HG03108 (cell line): ENCODE data around the gene KIF13A.
"Not testable (repeated sequence)": the region's sequence is repeated elsewhere in the genome, so short reads cannot be mapped to it uniquely, and the experiment has no call there.

ENCODE experiments used
- ATAC-seq: cut with Tn5 transposase; IDR thresholded peaks from one replicate; pipeline ENCODE4 v1.9.1; 2021; ENCODE audit warnings: moderate library complexity; ENCODE audit not compliant: unreplicated experiment

Gene KIF13A

GRCh38 chr6:17999425-17999824 lies 12.0 kb upstream of the KIF13A start:
- no peak for ATAC-seq

DNA sequence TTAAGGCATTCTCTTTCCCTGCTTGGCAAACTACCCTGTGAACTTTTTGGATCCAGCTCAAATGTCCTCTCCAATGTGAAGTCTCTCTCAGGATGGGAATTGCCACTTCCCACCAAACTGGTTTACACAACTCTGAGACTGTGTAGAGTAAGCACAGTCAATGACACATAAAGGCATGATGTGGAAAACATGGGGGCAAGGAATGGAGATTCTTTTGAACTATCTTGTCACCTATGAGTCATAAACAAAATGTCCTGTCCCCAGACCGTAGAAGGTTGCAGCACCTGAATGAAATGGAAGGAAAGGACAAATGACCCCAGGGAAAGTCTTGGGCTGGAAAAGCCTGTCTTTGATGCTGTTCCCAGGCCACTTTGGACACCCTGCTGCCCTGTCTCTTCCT lies 11.0 kb upstream of the KIF13A start:
- no peak for ATAC-seq

GRCh38 chr6:17998003-17998402 lies 10.6 kb upstream of the KIF13A start:
- no peak for ATAC-seq

DNA sequence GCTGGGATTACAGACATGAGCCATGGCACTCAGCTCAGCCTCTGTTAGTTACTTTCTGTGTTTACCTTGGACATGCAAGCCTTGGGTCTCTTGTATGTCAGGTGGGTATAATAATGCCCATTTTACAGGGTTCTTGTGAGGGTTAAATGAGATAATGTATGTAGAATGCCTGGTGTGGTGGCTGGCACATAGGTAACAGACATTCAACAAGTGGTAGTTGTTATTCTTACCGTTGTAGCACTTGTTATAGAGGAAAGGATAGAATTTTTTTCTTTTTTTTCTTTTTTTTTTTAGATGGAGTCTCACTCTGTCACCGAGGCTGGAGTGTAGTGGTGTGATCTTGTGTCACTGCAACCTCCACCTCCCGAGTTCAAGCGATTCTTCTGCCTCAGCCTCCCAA lies 8.0 kb upstream of the KIF13A start:
- ATAC-seq = no peak

DNA sequence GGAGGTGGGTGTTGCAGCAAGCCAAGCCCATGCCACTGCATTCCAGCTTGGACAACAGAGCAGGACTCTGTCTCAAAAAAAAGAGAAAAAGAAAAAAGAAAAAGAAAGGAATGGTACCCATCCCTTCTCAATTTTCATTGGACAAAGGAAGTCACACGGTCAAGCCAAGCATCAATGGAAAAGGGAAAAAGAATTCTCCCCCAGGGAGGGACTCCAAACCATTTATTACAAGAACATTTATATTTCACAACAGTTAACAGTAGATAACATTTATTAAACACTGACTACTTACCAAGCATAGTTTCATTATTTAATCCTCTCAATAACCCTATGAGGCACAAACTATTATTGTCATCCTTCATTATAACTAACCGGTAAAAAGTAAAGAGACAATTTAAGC lies 6.6 kb upstream of the KIF13A start:
- no peak for ATAC-seq

GRCh38 chr6:17988422-17988944 lies 1.0 kb upstream of the KIF13A start:
- ATAC-seq = no peak

DNA sequence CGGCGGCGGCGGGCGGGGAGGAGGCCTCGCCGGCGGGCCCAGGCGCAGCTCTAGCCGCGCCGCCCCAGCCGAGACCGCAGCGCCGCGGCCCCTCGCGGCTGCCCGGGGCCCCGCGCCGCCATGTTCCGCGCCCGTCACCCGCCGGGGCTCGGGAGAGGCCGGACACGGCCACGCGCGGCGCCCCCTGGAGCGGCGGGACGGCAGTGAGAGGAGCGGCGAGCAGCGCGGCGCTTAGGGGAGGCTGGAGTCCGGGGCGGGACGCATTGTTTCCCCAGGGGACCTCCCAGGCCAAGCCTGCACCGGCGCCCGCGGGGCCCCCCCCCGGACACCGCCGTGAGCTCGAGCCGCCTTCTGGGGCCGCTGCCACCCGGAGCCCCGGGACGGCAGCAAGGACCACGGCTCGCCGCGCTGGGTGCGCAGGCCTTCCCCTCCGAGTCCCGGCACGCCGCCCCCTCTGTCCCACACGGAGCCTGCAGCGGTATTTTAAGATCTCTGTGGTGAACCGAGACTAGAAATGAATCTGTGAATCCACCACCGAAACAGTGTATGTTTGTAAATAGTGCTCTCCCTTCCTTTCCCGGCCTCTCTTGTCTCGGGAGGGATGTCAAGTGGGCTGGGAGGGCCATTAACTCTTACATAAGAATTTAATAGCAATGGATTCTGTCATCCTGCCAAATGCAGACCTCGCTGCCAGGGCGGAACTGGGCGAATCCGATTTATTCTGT lies 424 bp upstream of the KIF13A start:
- peak; percentile 63 for ATAC-seq

DNA sequence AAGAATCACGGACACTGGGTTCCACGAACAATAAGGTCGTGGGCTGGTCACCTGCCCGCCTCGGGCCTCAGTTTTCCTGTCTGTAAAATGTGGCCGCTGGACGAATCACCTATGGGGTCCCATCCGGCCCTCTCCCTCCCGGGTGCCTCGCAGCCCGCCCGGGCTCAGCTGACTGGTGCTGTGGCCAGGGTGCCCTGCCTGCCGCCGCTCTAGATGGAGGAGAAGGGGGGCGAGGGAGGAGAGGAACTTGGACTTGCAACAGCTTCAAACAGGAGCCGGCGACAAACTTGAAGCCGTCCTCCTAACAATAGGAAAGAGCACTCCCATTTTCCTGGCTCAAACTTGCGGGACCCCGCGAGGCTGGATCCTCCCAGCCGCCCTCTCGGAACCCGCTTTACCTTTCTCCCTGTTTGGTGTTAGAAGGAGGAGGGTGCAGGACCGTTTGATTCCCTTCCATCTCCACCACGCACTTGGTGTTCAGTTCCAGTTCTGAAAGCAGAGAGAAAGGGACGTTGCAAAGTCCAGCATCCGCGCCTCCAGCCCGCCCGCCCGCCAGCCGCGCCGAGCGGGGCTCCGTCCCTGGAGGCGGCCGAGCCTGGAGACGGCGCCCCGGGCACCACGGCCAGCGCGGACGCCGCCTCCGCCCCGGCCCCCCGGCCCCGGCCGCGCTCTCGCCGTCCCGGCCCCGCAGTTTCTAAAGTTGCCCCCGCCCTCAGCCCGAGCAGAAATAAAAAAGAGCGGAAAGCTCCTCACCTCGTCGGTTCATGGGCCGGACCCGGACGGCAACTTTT lies 584 bp downstream of the KIF13A start:
- ATAC-seq = no peak

DNA sequence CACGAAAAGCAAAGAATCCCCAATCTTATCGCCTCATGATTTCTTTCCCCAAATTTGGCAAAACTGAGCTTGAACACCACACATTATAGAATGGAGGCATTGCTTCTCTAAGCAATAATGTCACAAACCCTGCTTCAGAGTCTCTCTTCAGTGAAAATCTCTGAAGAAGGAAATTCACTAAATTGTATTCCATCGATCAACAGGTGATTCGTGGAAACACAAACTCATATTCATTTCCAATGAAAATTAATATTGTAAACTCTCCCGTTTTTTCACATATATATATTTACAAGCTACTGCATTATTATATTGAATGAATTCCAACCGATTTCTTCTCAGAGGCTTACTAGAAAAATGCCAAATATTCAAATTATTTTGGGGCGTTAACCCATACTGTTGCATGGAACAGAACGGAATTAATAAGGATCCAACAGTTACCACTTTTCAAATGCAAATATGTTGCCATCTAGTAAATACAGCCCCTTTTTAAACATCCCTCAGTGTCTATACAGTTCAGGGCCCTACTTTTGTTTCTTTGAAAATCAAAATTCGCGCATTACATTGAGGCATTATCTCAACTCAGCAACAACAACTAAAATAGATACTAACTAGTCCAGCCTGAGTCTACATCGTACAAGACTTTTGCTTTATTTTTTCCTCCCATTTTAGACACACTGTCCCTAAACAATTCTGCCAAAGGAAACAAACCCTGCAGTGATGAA lies 1.3 kb downstream of the KIF13A start:
- ATAC-seq = no peak

- ATAC-seq = no peak
Measured at GRCh38 chr6:17984812-17985670, 2.4 kb downstream of the KIF13A start.

DNA sequence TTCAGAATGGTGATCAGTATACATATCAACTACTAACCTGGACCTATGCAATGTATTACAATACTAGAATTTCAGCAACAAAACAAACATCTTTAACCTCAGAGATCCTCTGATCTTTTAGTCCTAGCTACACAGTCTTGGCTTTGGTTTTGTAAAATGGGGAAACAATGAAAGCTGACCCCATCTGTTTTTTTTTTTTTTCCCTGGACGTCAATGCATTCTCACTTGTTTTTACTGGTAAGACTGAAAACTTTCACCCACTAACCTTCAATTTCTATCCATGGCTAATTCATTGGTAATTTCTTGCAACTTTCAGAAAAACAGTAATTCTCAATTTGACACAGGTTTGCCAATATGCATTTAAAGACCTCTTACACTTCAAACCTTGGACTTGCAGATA lies 3.0 kb downstream of the KIF13A start:
- ATAC-seq = no peak

- no peak for ATAC-seq
Measured at GRCh38 chr6:17983730-17984129, 3.7 kb downstream of the KIF13A start.

DNA sequence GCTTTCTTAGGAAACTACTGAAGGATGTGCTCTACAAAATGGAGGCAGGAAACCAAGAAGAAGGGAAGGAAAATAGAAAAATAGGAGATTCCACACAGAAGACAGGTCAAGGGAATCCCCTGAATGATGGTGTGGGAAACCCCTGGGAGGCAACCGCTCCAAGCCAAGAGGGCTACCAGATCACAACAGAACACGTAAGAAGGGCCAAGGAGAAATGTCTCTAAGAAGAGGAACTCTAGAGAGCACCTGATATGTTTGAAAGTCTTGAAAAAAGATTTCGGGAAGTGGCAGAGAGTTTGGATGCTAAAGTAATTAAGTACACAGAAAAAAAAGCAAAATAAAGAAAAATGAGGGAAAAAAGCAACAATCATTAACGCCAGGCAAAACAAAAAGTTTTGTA lies 7.1 kb downstream of the KIF13A start:
- ATAC-seq = no peak

- ATAC-seq = no peak
Measured at GRCh38 chr6:17979479-17979878, 8.0 kb downstream of the KIF13A start.

- ATAC-seq = not testable (repeated sequence)
Measured at GRCh38 chr6:17976258-17976657, 11.2 kb downstream of the KIF13A start.

DNA sequence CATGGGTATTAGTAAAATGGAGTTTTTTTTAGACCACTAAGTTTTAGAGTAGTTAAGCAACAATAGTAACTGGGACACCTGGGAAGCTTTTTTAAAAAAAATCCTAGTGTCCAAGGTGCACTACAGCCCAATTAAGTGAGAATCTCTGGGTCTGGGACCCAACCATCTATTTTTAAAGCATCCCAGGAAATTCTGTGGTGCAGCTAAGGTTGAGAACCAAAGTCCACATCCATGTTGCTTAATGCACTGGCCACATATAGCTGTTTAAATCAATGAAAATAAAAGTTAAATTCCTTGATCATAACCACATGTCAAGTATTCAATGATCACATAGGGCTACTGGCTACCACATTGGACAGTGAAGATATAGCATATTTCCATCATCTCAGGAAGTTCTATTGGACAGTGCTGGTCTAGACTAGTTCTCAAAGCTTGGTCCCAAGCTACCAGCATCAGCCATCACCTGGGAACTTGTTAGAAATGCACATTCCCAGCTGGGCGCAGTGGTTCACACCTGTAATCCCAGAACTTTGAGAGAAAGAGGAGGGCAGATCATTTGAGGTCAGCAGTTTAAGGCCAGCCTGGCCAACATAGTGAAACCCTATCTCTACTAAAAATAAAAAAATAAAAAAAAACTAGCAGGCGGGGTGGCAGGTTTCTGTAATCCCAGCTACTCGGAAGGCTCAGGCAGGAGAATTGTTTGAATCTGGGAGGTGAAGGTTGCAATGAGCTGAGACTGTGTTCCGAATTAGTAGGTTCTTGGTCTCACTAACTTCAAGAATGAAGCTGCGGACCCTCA lies 12.7 kb downstream of the KIF13A start:
- no peak for ATAC-seq

DNA sequence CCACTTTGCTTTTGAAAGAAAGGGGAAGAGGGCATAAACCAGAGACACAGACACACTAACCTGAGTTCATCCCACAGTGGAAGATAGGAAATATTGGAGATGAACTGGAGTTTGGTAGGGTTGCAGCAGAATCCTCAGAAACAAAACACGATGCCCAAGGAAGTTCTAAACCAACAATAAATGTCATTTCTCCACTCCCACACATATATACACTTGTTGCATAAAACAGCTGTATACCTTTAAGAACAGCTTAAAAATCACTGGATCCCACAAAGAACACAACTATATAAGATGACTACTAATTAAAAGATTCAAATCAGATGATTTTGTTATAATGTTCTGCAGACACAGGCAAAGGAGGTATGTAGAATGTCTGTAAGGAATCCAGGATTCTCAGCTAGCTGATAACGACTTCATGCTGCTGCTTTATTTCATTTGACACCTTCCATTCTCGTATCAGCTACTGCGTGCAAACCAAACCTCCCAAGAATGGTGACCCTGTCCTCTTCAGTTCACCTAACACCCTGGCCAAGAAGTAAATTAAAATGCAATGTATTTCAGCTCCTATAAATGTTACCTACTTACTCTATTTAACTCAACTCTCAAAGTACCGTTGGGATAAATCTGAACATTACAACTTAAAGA lies 14.3 kb downstream of the KIF13A start:
- no peak for ATAC-seq

GRCh38 chr6:17972074-17972952 lies 15.1 kb downstream of the KIF13A start:
- no peak for ATAC-seq
